ENCODE measurements around the gene LYRM4.

GRCh38 chr6:5162355-5162754, 98.4 kb downstream of the LYRM4 start:
- TF ChIP-seq CTCF (IDR thresholded peaks at IDR 0.05 in 2 of 3, conservative IDR thresholded peaks at IDR 0.05 in 1 of 3; ENCODE audit: insufficient read depth in 2 of 3, low read depth in 1 of 3, low read length in 3 of 3) (no peak), ZSCAN29 (IDR thresholded peaks at IDR 0.05) (no peak), ZNF133 (CRISPR knock-in tag; IDR thresholded peaks at IDR 0.05) (no peak), BRCA1 (IDR thresholded peaks at IDR 0.05) (no peak), BRCA1 (CRISPR knock-in tag; IDR thresholded peaks at IDR 0.05) (no peak), MAX (CRISPR knock-in tag; IDR thresholded peaks at IDR 0.05) (no peak), EZH2 (IDR thresholded peaks at IDR 0.05; ENCODE audit: borderline replicate concordance, low read depth, low read length) (no peak), POLR2A (conservative IDR thresholded peaks at IDR 0.05) (no peak), MNT (conservative IDR thresholded peaks at IDR 0.05) (no peak), ATF4 (CRISPR knock-in tag; IDR thresholded peaks at IDR 0.05) (no peak)

Data from K562 (cell line).